A673 (cell line): ENCODE data around the gene PCARE.
"Not testable (repeated sequence)": the region's sequence is repeated elsewhere in the genome, so short reads cannot be mapped to it uniquely, and the experiment has no call there.

Source experiments
- EZH2 ChIP-seq: fragments of 200-600 bp; sonication (generic); IDR thresholded peaks from 2 replicates; pipeline ENCODE4 v1.6.1; 2017; ENCODE audit warnings: borderline replicate concordance, low read depth, mild to moderate bottlenecking, mixed read lengths, antibody characterized with exemption, low read length; ENCODE audit not compliant: poor library complexity, severe bottlenecking
- TF ChIP-seq, protein P1 (sequence below): fragments of 300-800, 200-600 bp; sonication (generic); conservative IDR thresholded peaks from 2 replicates; pipeline ENCODE4 v1.5.1; 2017; ENCODE audit warnings: low read depth, mild to moderate bottlenecking, antibody characterized with exemption, low read length, moderate library complexity, mixed read lengths

- TF ChIP-seq, protein P1, sequence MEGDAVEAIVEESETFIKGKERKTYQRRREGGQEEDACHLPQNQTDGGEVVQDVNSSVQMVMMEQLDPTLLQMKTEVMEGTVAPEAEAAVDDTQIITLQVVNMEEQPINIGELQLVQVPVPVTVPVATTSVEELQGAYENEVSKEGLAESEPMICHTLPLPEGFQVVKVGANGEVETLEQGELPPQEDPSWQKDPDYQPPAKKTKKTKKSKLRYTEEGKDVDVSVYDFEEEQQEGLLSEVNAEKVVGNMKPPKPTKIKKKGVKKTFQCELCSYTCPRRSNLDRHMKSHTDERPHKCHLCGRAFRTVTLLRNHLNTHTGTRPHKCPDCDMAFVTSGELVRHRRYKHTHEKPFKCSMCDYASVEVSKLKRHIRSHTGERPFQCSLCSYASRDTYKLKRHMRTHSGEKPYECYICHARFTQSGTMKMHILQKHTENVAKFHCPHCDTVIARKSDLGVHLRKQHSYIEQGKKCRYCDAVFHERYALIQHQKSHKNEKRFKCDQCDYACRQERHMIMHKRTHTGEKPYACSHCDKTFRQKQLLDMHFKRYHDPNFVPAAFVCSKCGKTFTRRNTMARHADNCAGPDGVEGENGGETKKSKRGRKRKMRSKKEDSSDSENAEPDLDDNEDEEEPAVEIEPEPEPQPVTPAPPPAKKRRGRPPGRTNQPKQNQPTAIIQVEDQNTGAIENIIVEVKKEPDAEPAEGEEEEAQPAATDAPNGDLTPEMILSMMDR: not testable (repeated sequence)
- TF ChIP-seq EZH2: not testable (repeated sequence)
Observed at GRCh38 chr2:29090311-29090710, 16.0 kb upstream of the PCARE start.
